ENCODE results near the gene VWA5B2.

Gene VWA5B2

DNA sequence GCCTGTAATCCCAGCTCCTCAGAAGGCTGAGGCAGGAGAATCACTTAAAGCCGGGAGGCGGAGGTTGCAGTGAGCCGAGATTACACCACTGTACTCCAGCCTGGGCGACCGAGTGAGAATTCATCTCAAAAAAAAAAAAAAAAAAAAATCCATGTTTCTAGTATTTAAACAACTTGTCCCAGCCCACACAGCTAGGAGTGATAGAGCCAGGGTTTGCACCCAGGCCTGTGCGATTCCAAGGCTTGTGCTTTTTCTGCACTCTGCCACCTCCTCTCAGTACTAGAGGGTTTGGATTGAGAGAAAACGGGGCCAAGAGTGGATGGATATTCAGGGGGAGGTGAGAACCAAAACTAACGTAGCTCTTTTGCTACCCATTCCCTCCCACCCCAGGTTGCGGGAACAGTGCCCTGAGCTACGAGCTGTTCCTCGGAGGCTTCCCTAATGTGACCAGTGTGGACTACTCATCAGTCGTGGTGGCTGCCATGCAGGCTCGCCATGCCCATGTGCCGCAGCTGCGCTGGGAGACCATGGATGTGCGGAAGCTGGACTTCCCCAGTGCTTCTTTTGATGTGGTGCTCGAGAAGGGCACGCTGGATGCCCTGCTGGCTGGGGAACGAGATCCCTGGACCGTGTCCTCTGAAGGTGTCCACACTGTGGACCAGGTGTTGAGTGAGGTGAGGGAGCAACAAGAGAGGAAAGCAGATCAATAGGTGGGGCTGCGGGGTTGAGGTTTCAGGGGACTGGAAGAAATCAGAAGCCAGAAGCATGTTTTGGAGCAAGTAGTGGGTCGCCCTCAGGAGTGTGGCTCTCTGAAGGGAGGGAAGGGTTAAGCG lies 27.9 kb downstream of the VWA5B2 start:
- no peak overlapping the region for H2AFZ ChIP-seq (ENCODE audit: insufficient read depth, low read length, poor library complexity)

DNA sequence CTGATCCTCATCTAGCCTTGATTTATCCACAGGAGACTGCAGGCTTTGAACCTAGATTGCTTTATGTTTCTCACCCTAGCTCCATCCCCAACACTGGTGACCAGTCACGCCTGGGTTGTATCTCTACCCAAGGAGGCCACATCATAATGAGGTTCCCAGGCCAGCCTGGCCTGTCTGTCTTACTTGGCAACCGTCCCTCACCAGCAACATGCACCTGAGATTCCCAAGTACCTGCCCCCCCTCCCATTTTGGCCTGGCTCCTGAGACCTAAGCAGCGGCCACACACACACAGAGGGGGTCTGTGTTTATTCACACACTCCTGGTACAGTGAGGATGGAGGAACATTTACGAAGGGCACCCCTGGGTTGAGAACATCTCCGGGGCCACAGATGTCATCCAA lies 29.5 kb downstream of the VWA5B2 start:
- Histone ChIP-seq H3K4me1 (ENCODE audit: control insufficient read depth in 1 of 2, insufficient read depth in 2 of 2, low read length in 2 of 2) (peaks cover 15% of the 10 kb centered on the region in 2 experiments), H3K79me2 (ENCODE audit: control insufficient read depth, insufficient read depth, low read length, poor library complexity) (no peaks in the 10 kb centered on the region), H4K8ac (ENCODE audit: low read depth, low read length) (no peak overlapping the region), H2BK5ac (ENCODE audit: low read depth, low read length, poor library complexity) (no peak overlapping the region), H3K14ac (ENCODE audit: low read length) (no peak overlapping the region), H3K4me3 (ENCODE audit: low read depth, low read length) (no peak overlapping the region), H3K4me2 (ENCODE audit: low read length) (no peak overlapping the region), H3K4ac (ENCODE audit: low read depth, low read length) (no peak overlapping the region), H3K9me3 (ENCODE audit: insufficient read depth, low read depth, low read length) (peaks cover 8% of the 10 kb centered on the region), H3K36me3 (ENCODE audit: control insufficient read depth in 1 of 2, insufficient read depth in 2 of 2, low read length in 2 of 2) (no peaks in the 10 kb centered on the region), H2AK5ac (ENCODE audit: low read length) (no peak overlapping the region), H4K12ac (ENCODE audit: low read depth, low read length) (no peak overlapping the region), H2BK120ac (ENCODE audit: insufficient read depth, low read length, poor library complexity) (no peak overlapping the region), H3K23ac (ENCODE audit: low read length) (no peak overlapping the region), H2BK12ac (ENCODE audit: low read length) (no peak overlapping the region), H3K79me1 (ENCODE audit: low read length) (no peaks in the 10 kb centered on the region), H3K27ac (ENCODE audit: low read depth, low read length) (no peak overlapping the region), H3K9ac (ENCODE audit: low read length) (no peak overlapping the region), H4K91ac (ENCODE audit: low read depth, low read length) (no peak overlapping the region), H3K18ac (ENCODE audit: low read length) (no peak overlapping the region), H2AFZ (ENCODE audit: insufficient read depth, low read length, poor library complexity) (no peak overlapping the region), H3K27me3 (ENCODE audit: insufficient read depth, low read length) (peaks cover 37% of the 10 kb centered on the region)
- WGBS (ENCODE audit: extremely low coverage, insufficient coverage, insufficient read length) = no CpG with 5 or more reads among the region's 5 CpGs
- no peak for DNase-seq

More for the DNA sequence above, 27.9 kb downstream of the VWA5B2 start:
- H3K23ac ChIP-seq (ENCODE audit: low read length) = no peak overlapping the region
- H3K79me2 ChIP-seq (ENCODE audit: control insufficient read depth, insufficient read depth, low read length, poor library complexity) = no peaks in the 10 kb centered on the region
- H2BK12ac ChIP-seq (ENCODE audit: low read length) = no peak overlapping the region
- H3K9ac ChIP-seq (ENCODE audit: low read length) = no peak overlapping the region
- H3K27ac ChIP-seq (ENCODE audit: low read depth, low read length) = no peak overlapping the region
- no peak for DNase-seq
- no peak overlapping the region for H4K12ac ChIP-seq (ENCODE audit: low read depth, low read length)
- no CpG with 5 or more reads among the region's 23 CpGs for WGBS (ENCODE audit: extremely low coverage, insufficient coverage, insufficient read length)
- H2BK120ac ChIP-seq (ENCODE audit: insufficient read depth, low read length, poor library complexity) = no peak overlapping the region
- H3K4me1 ChIP-seq (ENCODE audit: control insufficient read depth in 1 of 2, insufficient read depth in 2 of 2, low read length in 2 of 2) = peaks cover 13 to 14% of the 10 kb centered on the region in 2 experiments
- no peak overlapping the region for H2BK5ac ChIP-seq (ENCODE audit: low read depth, low read length, poor library complexity)
- no peak overlapping the region for H3K4me3 ChIP-seq (ENCODE audit: low read depth, low read length)
- H3K9me3 ChIP-seq (ENCODE audit: insufficient read depth, low read depth, low read length) = peaks cover 5% of the 10 kb centered on the region
- H3K79me1 ChIP-seq (ENCODE audit: low read length) = no peaks in the 10 kb centered on the region
- peaks cover 26% of the 10 kb centered on the region for H3K27me3 ChIP-seq (ENCODE audit: insufficient read depth, low read length)
- no peak overlapping the region for H3K4me2 ChIP-seq (ENCODE audit: low read length)
- no peak overlapping the region for H3K18ac ChIP-seq (ENCODE audit: low read length)
- no peaks in the 10 kb centered on the region for H3K36me3 ChIP-seq (ENCODE audit: control insufficient read depth in 1 of 2, insufficient read depth in 2 of 2, low read length in 2 of 2)
- H2AK5ac ChIP-seq (ENCODE audit: low read length) = no peak overlapping the region
- no peak overlapping the region for H4K91ac ChIP-seq (ENCODE audit: low read depth, low read length)
- H3K14ac ChIP-seq (ENCODE audit: low read length) = no peak overlapping the region
- no peak overlapping the region for H3K4ac ChIP-seq (ENCODE audit: low read depth, low read length)
- H4K8ac ChIP-seq (ENCODE audit: low read depth, low read length) = no peak overlapping the region

DNA sequence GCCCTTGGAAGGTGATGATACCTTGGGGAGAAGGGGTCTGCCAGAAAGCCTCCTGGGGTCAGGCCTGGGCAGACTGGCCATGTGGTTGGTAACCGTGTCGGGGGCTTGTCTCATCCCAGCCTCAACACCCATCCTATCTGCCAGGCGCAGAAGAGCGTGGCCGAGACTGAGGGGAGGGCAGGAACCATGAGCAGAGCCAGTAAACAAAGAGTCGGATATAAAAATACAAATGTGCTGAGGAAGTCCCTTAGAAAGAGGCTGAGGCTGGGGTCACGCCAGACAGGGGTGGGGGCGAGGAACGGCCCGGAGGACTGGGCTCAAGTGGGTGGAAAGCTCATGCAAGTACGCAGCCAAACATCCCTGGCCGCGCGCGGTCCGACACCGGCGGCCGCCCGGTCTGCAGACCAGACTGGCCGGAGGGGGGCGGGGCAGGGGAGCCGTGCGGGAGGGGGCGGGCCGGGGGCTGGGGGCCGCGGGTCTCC lies 30.1 kb downstream of the VWA5B2 start:
- Histone ChIP-seq H3K4me1 (ENCODE audit: control insufficient read depth in 1 of 2, insufficient read depth in 2 of 2, low read length in 2 of 2) (peaks cover 15% of the 10 kb centered on the region in 2 experiments), H4K91ac (ENCODE audit: low read depth, low read length) (no peak overlapping the region), H2BK12ac (ENCODE audit: low read length) (no peak overlapping the region), H3K4me2 (ENCODE audit: low read length) (no peak overlapping the region), H2AK5ac (ENCODE audit: low read length) (no peak overlapping the region), H3K27ac (ENCODE audit: low read depth, low read length) (no peak overlapping the region), H3K23ac (ENCODE audit: low read length) (no peak overlapping the region), H3K4me3 (ENCODE audit: low read depth, low read length) (peak overlapping the region; percentile 51), H2AFZ (ENCODE audit: insufficient read depth, low read length, poor library complexity) (no peak overlapping the region), H3K27me3 (ENCODE audit: insufficient read depth, low read length) (peaks cover 37% of the 10 kb centered on the region), H3K4ac (ENCODE audit: low read depth, low read length) (no peak overlapping the region), H3K36me3 (ENCODE audit: control insufficient read depth in 1 of 2, insufficient read depth in 2 of 2, low read length in 2 of 2) (no peaks in the 10 kb centered on the region), H4K8ac (ENCODE audit: low read depth, low read length) (no peak overlapping the region), H3K14ac (ENCODE audit: low read length) (no peak overlapping the region), H3K9ac (ENCODE audit: low read length) (no peak overlapping the region), H2BK5ac (ENCODE audit: low read depth, low read length, poor library complexity) (no peak overlapping the region), H3K79me2 (ENCODE audit: control insufficient read depth, insufficient read depth, low read length, poor library complexity) (no peaks in the 10 kb centered on the region), H2BK120ac (ENCODE audit: insufficient read depth, low read length, poor library complexity) (no peak overlapping the region), H3K9me3 (ENCODE audit: insufficient read depth, low read depth, low read length) (peaks cover 8% of the 10 kb centered on the region), H3K79me1 (ENCODE audit: low read length) (no peaks in the 10 kb centered on the region), H4K12ac (ENCODE audit: low read depth, low read length) (no peak overlapping the region), H3K18ac (ENCODE audit: low read length) (no peak overlapping the region)
- no CpG with 5 or more reads among the region's 28 CpGs for WGBS (ENCODE audit: extremely low coverage, insufficient coverage, insufficient read length)
- DNase-seq = no peak

DNA sequence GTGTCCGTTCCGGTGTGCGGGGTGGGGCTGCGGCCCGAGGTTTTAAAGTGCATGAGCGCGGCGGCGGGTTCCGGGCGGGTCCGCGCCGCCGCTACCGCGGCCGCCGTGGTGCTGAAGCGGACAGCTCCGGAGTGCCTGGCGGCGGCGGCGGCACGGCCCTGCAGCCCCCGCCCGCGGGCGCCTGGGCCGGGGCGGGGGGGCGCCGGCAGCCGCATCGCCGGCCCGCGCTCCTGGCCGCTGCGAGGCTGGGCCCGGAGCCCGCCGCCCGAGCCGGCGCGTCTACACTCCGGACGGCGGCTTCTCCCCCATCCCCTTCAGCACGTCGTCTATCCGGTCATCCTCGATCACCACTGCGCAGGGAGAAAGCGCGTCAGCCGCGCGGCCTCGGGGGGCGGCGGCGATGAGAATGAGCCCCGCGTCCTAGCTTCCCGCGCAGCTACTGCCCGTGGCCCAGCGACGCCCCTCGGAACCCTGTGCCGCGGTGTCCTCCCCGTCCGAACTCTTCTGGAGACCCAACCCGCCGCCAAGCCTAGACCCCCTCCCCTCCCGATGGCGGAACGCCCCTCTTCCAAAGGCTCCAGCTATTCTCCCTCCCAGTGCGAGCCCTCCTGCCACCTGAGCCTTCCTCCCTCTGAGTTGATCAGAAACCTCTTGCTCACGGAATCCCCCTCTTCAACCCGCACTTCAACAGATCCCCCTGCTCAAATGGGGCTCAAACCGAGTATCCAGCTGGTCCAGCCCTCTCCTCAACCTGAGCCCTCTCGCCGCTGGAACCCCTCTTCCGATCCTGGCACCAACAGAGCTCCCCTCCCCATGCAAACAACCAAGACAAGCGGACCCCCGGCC lies 30.7 kb downstream of the VWA5B2 start:
- Histone ChIP-seq H3K27ac (ENCODE audit: low read depth, low read length) (no peak overlapping the region), H3K27me3 (ENCODE audit: insufficient read depth, low read length) (peaks cover 37% of the 10 kb centered on the region), H2AFZ (ENCODE audit: insufficient read depth, low read length, poor library complexity) (no peak overlapping the region), H3K4me2 (ENCODE audit: low read length) (peak overlapping the region; percentile 81), H3K4me1 (ENCODE audit: control insufficient read depth in 1 of 2, insufficient read depth in 2 of 2, low read length in 2 of 2) (peaks cover 15% of the 10 kb centered on the region in 2 experiments), H3K9me3 (ENCODE audit: insufficient read depth, low read depth, low read length) (peaks cover 8% of the 10 kb centered on the region), H2AK5ac (ENCODE audit: low read length) (no peak overlapping the region), H3K4ac (ENCODE audit: low read depth, low read length) (no peak overlapping the region), H4K12ac (ENCODE audit: low read depth, low read length) (no peak overlapping the region), H3K79me1 (ENCODE audit: low read length) (no peaks in the 10 kb centered on the region), H3K4me3 (ENCODE audit: low read depth, low read length) (no peak overlapping the region), H2BK5ac (ENCODE audit: low read depth, low read length, poor library complexity) (no peak overlapping the region), H3K23ac (ENCODE audit: low read length) (no peak overlapping the region), H3K79me2 (ENCODE audit: control insufficient read depth, insufficient read depth, low read length, poor library complexity) (no peaks in the 10 kb centered on the region), H3K14ac (ENCODE audit: low read length) (no peak overlapping the region), H3K36me3 (ENCODE audit: control insufficient read depth in 1 of 2, insufficient read depth in 2 of 2, low read length in 2 of 2) (no peaks in the 10 kb centered on the region), H3K9ac (ENCODE audit: low read length) (no peak overlapping the region), H4K8ac (ENCODE audit: low read depth, low read length) (no peak overlapping the region), H3K18ac (ENCODE audit: low read length) (no peak overlapping the region), H2BK12ac (ENCODE audit: low read length) (no peak overlapping the region), H4K91ac (ENCODE audit: low read depth, low read length) (no peak overlapping the region), H2BK120ac (ENCODE audit: insufficient read depth, low read length, poor library complexity) (no peak overlapping the region)
- no CpG with 5 or more reads among the region's 91 CpGs for WGBS (ENCODE audit: extremely low coverage, insufficient coverage, insufficient read length)
- DNase-seq = peak in 1 of 2 donors; percentile 47

Measured in trophoblast cell (in vitro differentiated cells and primary cell).